Measurements from ENCODE around the gene AGTR2.
"Not testable (repeated sequence)": the region's sequence is repeated elsewhere in the genome, so short reads cannot be mapped to it uniquely, and the experiment has no call there.

AGTR2 gene, protein sequence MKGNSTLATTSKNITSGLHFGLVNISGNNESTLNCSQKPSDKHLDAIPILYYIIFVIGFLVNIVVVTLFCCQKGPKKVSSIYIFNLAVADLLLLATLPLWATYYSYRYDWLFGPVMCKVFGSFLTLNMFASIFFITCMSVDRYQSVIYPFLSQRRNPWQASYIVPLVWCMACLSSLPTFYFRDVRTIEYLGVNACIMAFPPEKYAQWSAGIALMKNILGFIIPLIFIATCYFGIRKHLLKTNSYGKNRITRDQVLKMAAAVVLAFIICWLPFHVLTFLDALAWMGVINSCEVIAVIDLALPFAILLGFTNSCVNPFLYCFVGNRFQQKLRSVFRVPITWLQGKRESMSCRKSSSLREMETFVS

DNA sequence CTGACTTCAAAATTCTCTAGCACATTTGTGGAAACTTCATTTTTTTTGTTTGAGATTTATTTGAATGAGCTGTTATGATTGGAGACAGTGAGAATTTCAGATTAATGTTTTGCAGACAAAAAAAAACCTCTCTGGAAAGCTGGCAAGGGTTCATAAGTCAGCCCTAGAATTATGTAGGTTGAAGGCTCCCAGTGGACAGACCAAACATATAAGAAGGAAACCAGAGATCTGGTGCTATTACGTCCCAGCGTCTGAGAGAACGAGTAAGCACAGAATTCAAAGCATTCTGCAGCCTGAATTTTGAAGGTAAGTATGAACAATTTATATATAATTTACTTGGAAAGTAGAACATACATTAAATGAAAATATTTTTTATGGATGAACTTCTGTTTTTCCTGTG, at the start of gene AGTR2:
Gene AGTR2, plus strand, starts transcription at position 234 of the 400 bp plus-strand sequence. CDS start 1,537 bp downstream, outside the sequence.
- ATAC-seq: no peak
- Mint-ChIP-seq H3K4me1 (no peaks in the 10 kb centered on the region), H3K27me3 (no peaks in the 10 kb centered on the region), H3K27ac (no peak within 1 kb of the TSS), H3K4me3 (no peak within 1 kb of the TSS), H3K9me3 (no peaks in the 10 kb centered on the region)
- DNase-seq: no peak

DNA sequence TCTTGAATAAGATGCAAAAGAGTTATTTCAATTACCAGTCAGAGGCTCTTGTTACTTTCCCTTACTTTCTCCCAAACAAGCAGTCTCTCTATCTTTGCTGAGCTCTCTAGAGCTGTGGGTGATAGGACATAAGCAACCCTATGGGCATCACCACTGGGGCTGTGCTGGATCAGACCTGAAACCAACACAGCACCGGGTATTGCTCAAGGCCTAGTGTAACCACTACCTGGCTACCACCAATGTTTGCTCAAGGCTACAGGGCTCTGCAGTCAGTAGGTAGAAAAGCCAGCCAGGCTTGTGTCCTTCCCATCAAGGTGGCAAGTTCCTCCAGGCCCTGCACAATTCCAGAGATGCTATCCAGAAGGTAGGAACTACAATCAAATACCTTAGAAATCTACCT, 35.3 kb upstream of the AGTR2 start:
- no peak for ATAC-seq
- no peak for DNase-seq
- Mint-ChIP-seq H3K27me3 (no peaks in the 10 kb centered on the region), H3K4me3 (no peak overlapping the region), H3K4me1 (no peaks in the 10 kb centered on the region), H3K9me3 (no peaks in the 10 kb centered on the region), H3K27ac (no peak overlapping the region)

DNA sequence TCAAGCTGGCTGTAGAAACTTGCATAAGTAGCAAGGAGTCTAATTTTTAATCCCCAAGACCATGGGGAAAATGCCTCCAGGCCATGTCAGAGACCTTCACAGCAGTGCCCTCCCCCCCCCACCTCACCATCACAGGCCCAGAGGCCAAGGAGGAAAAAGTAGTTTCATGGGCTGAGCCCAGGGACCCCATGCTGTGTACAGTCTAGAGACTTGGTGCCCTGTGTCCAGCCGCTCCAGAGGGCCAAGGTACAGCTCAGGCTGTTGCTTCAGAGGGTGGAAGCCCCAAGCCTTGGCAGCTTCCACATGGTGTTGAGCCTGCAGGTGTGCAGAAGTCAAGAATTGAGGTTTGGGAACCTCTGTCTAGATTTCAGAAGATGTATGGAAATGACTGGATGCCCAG, 29.3 kb upstream of the AGTR2 start:
- not testable (repeated sequence) for H3K27ac Mint-ChIP-seq, H3K4me3 Mint-ChIP-seq, H3K27me3 Mint-ChIP-seq, H3K9me3 Mint-ChIP-seq, ATAC-seq, H3K4me1 Mint-ChIP-seq, DNase-seq

DNA sequence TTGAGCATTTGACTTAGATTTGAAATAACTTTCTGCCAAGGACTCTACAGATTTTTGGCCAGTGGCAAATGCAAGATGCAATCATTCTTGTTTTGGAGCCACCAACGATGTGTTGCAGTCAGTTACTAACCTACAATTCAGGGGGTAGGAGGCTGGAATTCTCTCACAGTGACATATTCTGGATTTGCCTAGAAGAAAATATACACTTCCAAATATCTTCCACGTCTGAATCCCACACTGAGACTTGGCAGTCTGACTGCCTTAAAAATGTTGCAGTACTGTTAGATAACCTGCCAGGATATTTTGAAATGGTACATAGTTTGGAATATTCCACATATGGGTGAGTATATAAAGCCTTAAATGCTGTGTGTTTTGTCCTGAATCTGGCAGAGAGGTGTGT, 27.6 kb upstream of the AGTR2 start:
- H3K9me3 Mint-ChIP-seq: peaks cover 0 to 6% of the 10 kb centered on the region in 2 donors
- no peak overlapping the region for H3K27ac Mint-ChIP-seq
- H3K27me3 Mint-ChIP-seq: no peaks in the 10 kb centered on the region
- no peaks in the 10 kb centered on the region for H3K4me1 Mint-ChIP-seq
- DNase-seq (no peak), ATAC-seq (no peak)
- no peak overlapping the region for H3K4me3 Mint-ChIP-seq

DNA sequence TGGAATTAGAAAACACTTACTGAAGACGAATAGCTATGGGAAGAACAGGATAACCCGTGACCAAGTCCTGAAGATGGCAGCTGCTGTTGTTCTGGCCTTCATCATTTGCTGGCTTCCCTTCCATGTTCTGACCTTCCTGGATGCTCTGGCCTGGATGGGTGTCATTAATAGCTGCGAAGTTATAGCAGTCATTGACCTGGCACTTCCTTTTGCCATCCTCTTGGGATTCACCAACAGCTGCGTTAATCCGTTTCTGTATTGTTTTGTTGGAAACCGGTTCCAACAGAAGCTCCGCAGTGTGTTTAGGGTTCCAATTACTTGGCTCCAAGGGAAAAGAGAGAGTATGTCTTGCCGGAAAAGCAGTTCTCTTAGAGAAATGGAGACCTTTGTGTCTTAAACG, 2.4 kb downstream of the AGTR2 start:
- ATAC-seq: no peak

DNA sequence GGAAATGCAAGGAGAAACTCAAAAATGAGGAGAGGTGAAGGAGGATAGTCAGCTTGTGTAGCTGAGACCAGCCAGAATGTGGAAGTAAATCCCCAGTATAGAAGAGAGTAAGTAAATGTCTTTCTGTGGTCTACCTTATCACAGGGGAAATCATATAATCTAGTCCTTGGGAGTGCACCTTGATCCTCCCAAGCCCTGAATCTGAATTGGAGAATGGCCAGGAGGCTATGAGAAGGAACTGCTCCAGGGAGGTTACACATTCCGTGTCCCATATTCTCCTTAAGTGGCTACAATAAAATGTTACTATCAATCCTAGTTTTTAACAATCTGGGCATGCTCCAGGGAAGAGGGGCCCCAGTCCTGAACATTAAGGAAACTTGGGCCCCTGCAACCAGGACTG, 10.8 kb downstream of the AGTR2 start:
- H3K27me3 Mint-ChIP-seq: no peaks in the 10 kb centered on the region
- no peaks in the 10 kb centered on the region for H3K4me1 Mint-ChIP-seq
- no peaks in the 10 kb centered on the region for H3K9me3 Mint-ChIP-seq
- no peak overlapping the region for H3K27ac Mint-ChIP-seq
- no peak overlapping the region for H3K4me3 Mint-ChIP-seq
- DNase-seq (no peak), ATAC-seq (no peak)

More for the DNA sequence above, 2.4 kb downstream of the AGTR2 start:
- Mint-ChIP-seq H3K27me3 (no peaks in the 10 kb centered on the region), H3K27ac (no peak overlapping the region), H3K4me1 (no peaks in the 10 kb centered on the region), H3K4me3 (no peak overlapping the region), H3K9me3 (no peaks in the 10 kb centered on the region)
- no peak for DNase-seq

DNA sequence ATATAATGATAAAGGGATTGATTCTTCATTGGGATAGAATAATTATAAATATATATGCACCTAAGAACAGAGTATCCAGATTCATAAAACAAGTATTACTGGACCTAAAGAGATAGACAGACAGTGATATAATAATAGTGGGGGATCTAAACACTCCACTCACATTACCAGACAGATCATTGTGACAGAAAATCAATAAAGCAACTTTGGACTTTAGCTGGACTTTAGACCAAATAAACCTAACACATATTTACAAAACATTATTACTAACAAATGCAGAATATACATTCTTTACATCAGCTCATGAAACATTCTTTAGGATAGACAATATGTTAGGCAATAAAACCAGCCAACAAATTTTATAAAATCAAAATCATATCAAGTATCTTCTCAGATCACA, 14.6 kb downstream of the AGTR2 start:
- H3K4me1 Mint-ChIP-seq: no peaks in the 10 kb centered on the region
- H3K4me3 Mint-ChIP-seq: no peak overlapping the region
- no peak overlapping the region for H3K27ac Mint-ChIP-seq
- no peaks in the 10 kb centered on the region for H3K27me3 Mint-ChIP-seq
- no peak for DNase-seq
- no peak for ATAC-seq
- no peaks in the 10 kb centered on the region for H3K9me3 Mint-ChIP-seq

DNA sequence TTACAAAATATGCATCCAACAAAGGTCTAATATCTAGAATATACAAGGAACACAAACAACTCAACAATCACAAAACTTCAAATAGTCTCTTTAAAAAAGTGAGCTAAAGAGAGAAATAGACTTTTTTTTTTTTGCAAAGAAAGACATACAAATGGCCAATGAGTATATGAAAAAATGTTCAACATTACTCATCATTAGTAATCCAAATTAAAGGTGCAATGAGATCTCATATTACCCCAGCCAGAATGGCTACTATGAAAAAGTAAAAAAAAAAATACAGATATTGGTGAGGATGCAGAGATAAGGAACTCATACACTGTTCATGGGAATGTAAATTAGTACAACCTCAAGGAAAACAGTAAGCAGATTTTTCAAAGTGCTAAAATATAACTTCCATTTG, 24.1 kb downstream of the AGTR2 start:
- no peak overlapping the region for H3K27ac Mint-ChIP-seq
- no peak for ATAC-seq
- no peaks in the 10 kb centered on the region for H3K27me3 Mint-ChIP-seq
- no peaks in the 10 kb centered on the region for H3K9me3 Mint-ChIP-seq
- DNase-seq: no peak
- no peaks in the 10 kb centered on the region for H3K4me1 Mint-ChIP-seq
- H3K4me3 Mint-ChIP-seq: no peak overlapping the region

- Mint-ChIP-seq H3K4me1 (no peaks in the 10 kb centered on the region), H3K27me3 (no peaks in the 10 kb centered on the region), H3K27ac (no peak overlapping the region), H3K4me3 (no peak overlapping the region), H3K9me3 (no peaks in the 10 kb centered on the region)
- DNase-seq (no peak), ATAC-seq (no peak)
Measured at GRCh38 chrX:116198235-116198634, 27.7 kb downstream of the AGTR2 start.

GRCh38 chrX:116198810-116199209, 28.3 kb downstream of the AGTR2 start:
- H3K9me3 Mint-ChIP-seq: no peaks in the 10 kb centered on the region
- ATAC-seq: no peak
- DNase-seq: no peak
- H3K4me1 Mint-ChIP-seq: no peaks in the 10 kb centered on the region
- no peaks in the 10 kb centered on the region for H3K27me3 Mint-ChIP-seq
- no peak overlapping the region for H3K4me3 Mint-ChIP-seq
- H3K27ac Mint-ChIP-seq: no peak overlapping the region

DNA sequence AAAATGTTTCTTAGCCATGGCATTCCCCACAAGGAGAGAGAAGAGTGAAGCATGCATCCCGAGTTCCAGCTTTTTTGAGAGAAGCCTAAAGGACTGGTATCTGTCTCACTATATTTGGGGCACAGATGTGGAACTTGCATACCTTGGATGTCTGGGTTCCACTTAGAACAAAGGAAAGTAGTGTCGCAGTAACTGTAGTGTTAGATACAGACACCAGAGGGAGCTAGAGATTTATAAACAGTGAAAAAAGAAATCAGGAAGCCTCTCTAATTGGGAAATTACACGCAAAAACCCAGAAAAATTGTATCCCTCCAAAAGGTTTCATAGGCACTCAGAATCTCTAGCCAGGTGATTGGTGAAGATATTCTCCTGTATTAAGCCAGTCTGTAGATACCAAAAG, 34.4 kb downstream of the AGTR2 start:
- Mint-ChIP-seq H3K4me3 (no peak overlapping the region), H3K4me1 (no peaks in the 10 kb centered on the region), H3K27ac (no peak overlapping the region), H3K9me3 (no peaks in the 10 kb centered on the region), H3K27me3 (no peaks in the 10 kb centered on the region)
- DNase-seq (no peak), ATAC-seq (no peak)

GRCh38 chrX:116213262-116213661, 42.7 kb downstream of the AGTR2 start:
- DNase-seq (no peak), ATAC-seq (no peak)
- Mint-ChIP-seq H3K27ac (no peak overlapping the region), H3K4me3 (no peak overlapping the region), H3K27me3 (no peaks in the 10 kb centered on the region), H3K4me1 (no peaks in the 10 kb centered on the region), H3K9me3 (no peaks in the 10 kb centered on the region)

DNA sequence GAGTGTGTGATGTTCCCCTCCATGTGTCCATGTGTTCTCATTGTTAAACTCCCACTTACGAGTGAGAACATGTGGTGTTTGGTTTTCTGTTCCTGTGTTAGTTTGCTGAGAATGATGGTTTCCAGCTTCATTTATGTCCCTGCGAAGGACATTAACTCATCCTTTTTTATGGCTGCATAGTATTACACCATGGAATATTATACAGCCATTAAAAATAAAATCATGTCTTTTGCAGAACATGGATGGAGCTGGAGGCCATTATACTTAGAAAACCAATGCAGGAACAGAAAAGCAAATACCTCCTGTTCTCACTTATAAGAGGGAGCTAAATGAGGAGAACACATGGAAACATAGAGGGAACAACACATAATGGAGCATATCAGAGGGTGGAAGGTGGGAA, 46.5 kb downstream of the AGTR2 start:
- not testable (repeated sequence) for ATAC-seq, H3K27me3 Mint-ChIP-seq, DNase-seq, H3K9me3 Mint-ChIP-seq, H3K4me3 Mint-ChIP-seq, H3K27ac Mint-ChIP-seq, H3K4me1 Mint-ChIP-seq

Data from stimulated activated naive CD8-positive, alpha-beta T cell treated with anti-CD3 and anti-CD28 coated beads, Interleukin-15, amount 100 ng/mL, for 72 hours (primary cell).